CD4-positive, alpha-beta T cell treated with Interferon gamma for 1 hour (primary cell): ENCODE data around the gene CYSRT1.
"Not testable (repeated sequence)": the region's sequence is repeated elsewhere in the genome, so short reads cannot be mapped to it uniquely, and the experiment has no call there.

Experiments
- DNase-seq: peaks from one replicate; pipeline ENCODE4 v3.0.0-alpha.2; 2020

Gene CYSRT1

GRCh38 chr9:137253717-137254623, 29.0 kb downstream of the CYSRT1 start:
- DNase-seq: no peak

GRCh38 chr9:137254624-137255447, 29.9 kb downstream of the CYSRT1 start, which contains the start of gene NELFB:
Gene NELFB, plus strand, starts transcription at chr9:137255327.
- DNase-seq: peak; percentile 91

GRCh38 chr9:137255448-137256114, 30.6 kb downstream of the CYSRT1 start:
- no peak for DNase-seq

GRCh38 chr9:137256362-137256761, 31.4 kb downstream of the CYSRT1 start:
- no peak for DNase-seq

GRCh38 chr9:137256856-137257255, 31.9 kb downstream of the CYSRT1 start:
- no peak for DNase-seq

- DNase-seq: not testable (repeated sequence)
Observed at GRCh38 chr9:137262173-137262908, 37.4 kb downstream of the CYSRT1 start.

GRCh38 chr9:137262909-137263285, 37.9 kb downstream of the CYSRT1 start:
- DNase-seq: no peak

- DNase-seq: no peak
Observed at GRCh38 chr9:137263506-137263905, 38.5 kb downstream of the CYSRT1 start.

- no peak for DNase-seq
Observed at GRCh38 chr9:137264067-137264466, 39.1 kb downstream of the CYSRT1 start.

- DNase-seq: no peak
Observed at GRCh38 chr9:137265496-137266161, 40.7 kb downstream of the CYSRT1 start.

- no peak for DNase-seq
Observed at GRCh38 chr9:137266162-137266527, 41.2 kb downstream of the CYSRT1 start.

GRCh38 chr9:137266585-137267453, 41.8 kb downstream of the CYSRT1 start:
- DNase-seq: no peak

- no peak for DNase-seq
Observed at GRCh38 chr9:137267933-137268355, 43.0 kb downstream of the CYSRT1 start.

GRCh38 chr9:137268538-137269201, 43.7 kb downstream of the CYSRT1 start:
- DNase-seq: no peak

- DNase-seq: no peak
Observed at GRCh38 chr9:137269231-137269772, 44.3 kb downstream of the CYSRT1 start.

GRCh38 chr9:137270929-137271695, 46.1 kb downstream of the CYSRT1 start:
- no peak for DNase-seq

- DNase-seq: no peak
Observed at GRCh38 chr9:137271696-137272076, 46.7 kb downstream of the CYSRT1 start.

- DNase-seq: no peak
Observed at GRCh38 chr9:137272241-137273094, 47.5 kb downstream of the CYSRT1 start.
